ENCODE results near the gene JAZF1. TPM values are rescaled to one million over a fixed set of nuclear protein-coding genes. Genes with fewer than 3 reads are reported as not detected.
A peak's percentile ranks its signal among the peaks of the same experiment; 100 is the strongest.

JAZF1 gene
- total and polyA plus RNA-seq, 10 of the 15 experiments (the other 5 are each of a cell fraction or from before 2014, with no cell fraction given): 0.04 to 0.82 (median 0.15) TPM; not detected in 3

GRCh38 chr7:27784399-27785053, 396.1 kb downstream of the JAZF1 start:
- no TSS peak for BruUV-seq (replicated peaks)
- WGBS (ENCODE audit: insufficient coverage, insufficient replicate concordance, low lambda C conversion rate, missing lambda C conversion rate): 60% methylated on average over 6 of the region's 6 CpGs
- POLR2A ChIA-PET: no interaction called here
- TF ChIP-seq ZNF384 (IDR thresholded peaks at IDR 0.05; ENCODE audit: borderline replicate concordance, low read depth, low read length) (0 out of 2 replicates have a peak, but pooled peaks have one; percentile 37), MTA3 (IDR thresholded peaks at IDR 0.05; ENCODE audit: borderline replicate concordance, low read length) (no peak), CTCF (IDR thresholded peaks at IDR 0.05 in 2 of 3, conservative IDR thresholded peaks at IDR 0.05 in 1 of 3; ENCODE audit: control insufficient read depth in 2 of 3, extremely low read depth in 1 of 3, insufficient read depth in 1 of 3, low read depth in 3 of 3, low read length in 3 of 3) (peak; percentile 33 to 45 (median 39); a peak in 5 of 6 replicates), YBX1 (IDR thresholded peaks at IDR 0.05) (no peak), RAD21 (IDR thresholded peaks at IDR 0.05; ENCODE audit: insufficient read depth, low read depth, low read length) (0 out of 2 replicates have a peak, but pooled peaks have one; percentile 15), ZBED1 (IDR thresholded peaks at IDR 0.05; ENCODE audit: borderline replicate concordance) (peak; percentile 96; the same call in 1 of the 2 replicates), CBX5 (IDR thresholded peaks at IDR 0.05; ENCODE audit: low read depth) (no peak), SMC3 (IDR thresholded peaks at IDR 0.05; ENCODE audit: borderline replicate concordance, low read length) (peak; percentile 38; the same call in 1 of the 2 replicates)
- Histone ChIP-seq H4K20me1 (ENCODE audit: control insufficient read depth, insufficient read depth) (no peaks in the 10 kb centered on the region), H3K79me2 (ENCODE audit: control insufficient read depth, insufficient read depth, low read length) (no peaks in the 10 kb centered on the region), H3K27ac (ENCODE audit: control insufficient read depth, insufficient read depth) (no peak overlapping the region), H3K4me2 (ENCODE audit: control insufficient read depth, insufficient read depth) (no peak overlapping the region), H3K4me3 (no peak overlapping the region), H3K36me3 (ENCODE audit: control insufficient read depth in 2 of 2, insufficient read depth in 2 of 2, low read length in 1 of 2) (peaks cover 3 to 4% of the 10 kb centered on the region in 2 experiments; a peak in 3 of 4 replicates), H3K4me1 (ENCODE audit: control insufficient read depth, insufficient read depth, low read length) (no peaks in the 10 kb centered on the region), H2AFZ (ENCODE audit: control insufficient read depth, low read depth, low read length) (no peak overlapping the region; the same call in 1 of the 2 replicates), H3K27me3 (replicated peaks in 1 of 2; ENCODE audit: control insufficient read depth in 2 of 2, insufficient read depth in 2 of 2, low read length in 1 of 2) (no peaks in the 10 kb centered on the region), H3K9ac (ENCODE audit: control insufficient read depth, insufficient read depth, low read length) (no peak overlapping the region), H3K9me3 (replicated peaks; ENCODE audit: control insufficient read depth, insufficient read depth, low read length) (no peaks in the 10 kb centered on the region)
- intact Hi-C loops (cut with micrococcal nuclease; ENCODE audit: unreplicated experiment) (loop anchor here (5.0 kb wide), 3 partner anchors 138 to 587 kb away; no protein-coding TSS in a partner anchor), in situ Hi-C loops (cut with MboI) (no loop called here)
- ATAC-seq (peak; percentile 60), FAIRE-seq (no peak), DNase-seq (ENCODE audit: low read depth, low spot score) (no peak)
- SMC1A ChIA-PET (ENCODE audit: uncharacterized antibody, unreplicated experiment): interaction anchor here (0.8 to 1.6 kb wide), 8 partner anchors 10 to 588 kb away, joined by 3 to 8 read pairs (median 4); no protein-coding TSS in a partner anchor
- CTCF ChIA-PET: interaction anchor here (0.7 to 2.3 kb wide), 18 partner anchors 8 to 589 kb away, joined by 3 to 25 read pairs (median 4); partner anchors contain the start of gene HIBADH
- RAD21 ChIA-PET (ENCODE audit: unreplicated experiment): interaction anchor here (1.6 kb wide), 1 partner anchor 136 kb away, joined by 5 read pairs; no protein-coding TSS in a partner anchor
